HS-27A (cell line): Measurements from ENCODE around the gene GPRIN3.
"Not testable (repeated sequence)": the region's sequence is repeated elsewhere in the genome, so short reads cannot be mapped to it uniquely, and the experiment has no call there.

Experiments
- DNase-seq: peaks from one replicate; pipeline ENCODE4 v3.0.0-alpha.2; 2012; ENCODE audit warnings: low read depth, missing footprints

GPRIN3 gene

DNA sequence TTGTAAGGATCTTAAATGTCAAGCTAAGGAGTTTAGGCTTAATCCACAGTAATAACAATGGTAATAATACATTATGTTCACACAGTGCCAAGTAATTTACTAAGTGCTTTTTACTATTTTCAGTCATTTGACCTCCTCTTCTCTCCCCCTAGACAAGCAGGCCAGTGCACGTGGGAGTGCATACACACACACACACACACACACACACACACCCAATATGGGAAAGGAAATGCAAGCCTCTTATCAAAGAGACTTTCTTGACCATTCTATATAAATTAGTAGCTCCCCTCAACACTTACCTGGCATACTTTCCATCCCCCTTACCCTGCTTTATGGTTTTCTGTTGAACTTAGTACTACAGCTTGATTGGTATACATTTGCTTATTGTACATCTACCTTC lies 3.8 kb upstream of the GPRIN3 start:
- DNase-seq = no peak

DNA sequence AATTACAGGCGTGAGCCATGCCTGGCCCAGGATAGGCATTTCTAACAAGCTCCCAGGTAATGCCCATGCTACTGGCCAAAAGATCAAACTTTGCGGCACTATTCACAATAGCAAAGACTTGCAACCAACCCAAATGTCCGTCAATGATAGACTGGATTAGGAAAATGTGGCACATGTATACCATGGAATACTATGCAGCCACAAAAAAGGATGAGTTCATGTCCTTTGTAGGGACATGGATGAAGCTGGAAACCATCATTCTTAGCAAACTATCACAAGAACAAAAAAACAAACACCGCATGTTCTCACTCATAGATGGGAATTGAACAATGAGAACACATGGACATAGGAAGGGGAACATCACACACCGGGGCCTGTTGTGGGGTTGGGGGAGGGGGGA lies 1.6 kb upstream of the GPRIN3 start:
- DNase-seq = not testable (repeated sequence)

DNA sequence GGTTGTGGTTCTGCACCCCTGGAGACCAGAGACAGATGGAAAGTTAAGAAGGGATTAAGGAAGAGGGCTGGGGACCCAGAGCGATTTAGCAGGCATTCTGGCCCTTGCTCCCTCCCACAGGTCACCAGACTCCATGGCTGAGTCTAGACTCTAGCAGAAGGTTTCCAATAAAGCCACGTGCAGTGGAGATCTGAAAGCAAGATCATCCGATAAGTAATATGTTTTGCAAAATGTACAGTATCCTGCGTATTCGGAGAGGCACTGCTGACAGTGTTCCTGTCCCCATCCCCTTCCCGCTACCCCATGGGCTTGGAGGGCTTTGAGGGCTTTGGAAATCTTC lies 531 bp upstream of the GPRIN3 start:
- DNase-seq = no peak

DNA sequence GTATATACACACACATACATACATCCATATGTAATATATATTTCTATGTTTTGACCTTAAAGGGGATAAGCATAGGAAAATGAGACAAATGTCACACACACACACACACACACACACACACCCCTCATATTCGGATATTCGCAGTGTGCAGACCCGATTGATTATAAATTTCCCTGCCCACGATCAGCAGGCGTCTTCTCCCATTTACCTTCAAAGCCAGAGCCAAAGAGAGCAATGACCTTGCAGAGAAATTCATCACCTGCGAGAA lies 488 bp downstream of the GPRIN3 start:
- no peak for DNase-seq

- DNase-seq = no peak
Observed at GRCh38 chr4:89306486-89307177, 968 bp downstream of the GPRIN3 start.

GRCh38 chr4:89305712-89306437 lies 1.7 kb downstream of the GPRIN3 start:
- no peak for DNase-seq

- no peak for DNase-seq
Observed at GRCh38 chr4:89305028-89305427, 2.6 kb downstream of the GPRIN3 start.

DNA sequence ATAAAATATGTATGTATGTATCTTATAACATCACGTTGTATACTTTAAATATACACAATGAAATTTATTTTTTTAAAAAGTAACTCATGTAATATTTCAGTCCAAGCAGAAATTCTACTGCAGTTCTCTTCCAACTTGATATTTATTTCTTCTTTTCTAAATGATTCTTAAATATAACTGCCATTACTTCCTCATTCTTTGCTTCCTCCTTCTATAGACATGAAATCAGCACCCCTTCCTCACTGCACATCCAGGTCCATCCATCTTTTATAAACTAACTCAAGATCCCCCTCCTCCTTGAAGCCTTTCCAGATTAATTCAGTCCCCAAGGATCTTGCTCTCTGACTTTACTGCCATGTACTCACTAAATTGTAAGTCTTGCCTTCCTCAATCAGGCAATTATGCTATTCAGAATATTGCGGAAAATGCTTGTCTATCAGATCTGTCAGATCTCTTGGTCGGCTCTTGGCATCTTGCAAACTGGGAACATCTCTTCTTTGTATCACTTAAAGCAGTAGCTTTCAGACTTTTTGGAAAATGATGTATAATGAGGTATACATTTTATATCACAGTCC lies 3.7 kb downstream of the GPRIN3 start:
- DNase-seq = no peak

GRCh38 chr4:89303177-89303576 lies 4.4 kb downstream of the GPRIN3 start:
- no peak for DNase-seq

DNA sequence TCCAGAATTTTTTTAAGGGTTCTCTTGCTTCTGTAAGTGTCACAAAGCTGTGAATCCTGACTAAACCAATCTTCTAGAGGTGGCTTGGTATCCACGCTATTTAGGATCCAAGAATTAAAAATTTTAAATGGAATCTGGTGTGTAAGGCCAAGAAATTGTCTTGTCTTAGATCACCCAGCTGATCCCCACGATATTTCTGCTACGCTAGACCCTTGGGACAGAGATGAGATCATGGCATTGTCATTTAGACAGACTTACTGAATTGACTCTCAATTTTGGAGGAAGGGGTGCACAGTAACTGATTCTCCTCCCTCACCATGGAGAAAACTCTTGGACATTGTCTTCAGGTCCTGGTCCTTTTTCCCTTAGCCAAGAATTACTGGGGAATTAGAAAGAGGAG lies 5.7 kb downstream of the GPRIN3 start:
- DNase-seq = no peak

DNA sequence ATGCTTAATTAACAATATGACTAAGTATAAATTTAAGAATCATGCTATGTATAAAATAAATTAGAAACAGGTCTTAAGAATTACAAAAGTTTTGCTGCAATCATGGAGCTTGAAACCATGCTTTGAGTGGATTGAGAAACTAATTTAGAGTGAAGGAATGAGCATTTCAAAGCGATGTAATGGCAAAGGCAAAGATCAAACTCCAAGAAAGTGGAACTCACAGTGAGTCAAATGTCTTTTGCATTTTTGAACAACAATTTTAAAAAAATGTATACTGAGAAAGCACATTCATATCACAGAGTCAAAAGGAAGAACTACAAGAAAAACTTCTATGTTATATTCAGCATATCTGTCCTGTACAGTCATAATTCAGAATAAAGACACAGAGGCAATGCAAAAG lies 6.6 kb downstream of the GPRIN3 start:
- DNase-seq = no peak

DNA sequence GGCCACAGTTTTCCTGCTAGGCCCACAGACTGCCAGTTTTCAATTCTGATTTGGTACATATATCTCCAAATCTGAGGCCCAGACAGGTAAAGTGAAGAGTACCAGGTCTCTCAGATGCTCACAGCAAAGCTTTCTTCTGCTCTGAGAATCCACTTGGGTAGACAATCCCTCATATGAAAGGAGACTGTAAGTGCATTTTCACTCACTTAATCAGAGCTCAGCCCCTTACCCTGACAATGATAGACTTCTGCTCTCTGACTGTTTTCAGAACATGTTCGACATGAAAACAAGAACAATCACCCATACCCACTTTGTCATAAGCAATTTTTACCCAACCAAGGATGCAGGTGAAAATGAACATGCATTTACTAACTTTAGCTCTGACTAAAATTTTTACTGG lies 7.1 kb downstream of the GPRIN3 start:
- DNase-seq = no peak

GRCh38 chr4:89300060-89300459 lies 7.5 kb downstream of the GPRIN3 start:
- DNase-seq = no peak

- no peak for DNase-seq
Observed at GRCh38 chr4:89299153-89299791, 8.3 kb downstream of the GPRIN3 start.

DNA sequence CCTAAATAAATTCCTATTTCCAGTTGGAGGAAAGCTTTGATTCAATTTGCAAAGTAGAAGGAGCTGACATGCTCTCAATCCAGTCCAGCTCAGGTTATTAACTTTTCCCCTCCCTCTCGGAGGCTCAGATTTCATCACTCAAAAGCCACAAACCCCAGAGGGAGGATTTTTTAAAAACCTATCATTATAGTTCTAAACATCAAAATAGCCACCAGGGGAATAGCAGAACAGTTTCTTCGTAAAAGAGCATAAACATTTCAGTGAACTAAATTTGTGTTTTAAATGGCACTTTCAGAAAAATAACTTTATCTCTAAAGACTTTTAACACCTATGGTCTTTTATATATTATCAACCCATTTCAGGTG lies 8.8 kb downstream of the GPRIN3 start:
- no peak for DNase-seq

DNA sequence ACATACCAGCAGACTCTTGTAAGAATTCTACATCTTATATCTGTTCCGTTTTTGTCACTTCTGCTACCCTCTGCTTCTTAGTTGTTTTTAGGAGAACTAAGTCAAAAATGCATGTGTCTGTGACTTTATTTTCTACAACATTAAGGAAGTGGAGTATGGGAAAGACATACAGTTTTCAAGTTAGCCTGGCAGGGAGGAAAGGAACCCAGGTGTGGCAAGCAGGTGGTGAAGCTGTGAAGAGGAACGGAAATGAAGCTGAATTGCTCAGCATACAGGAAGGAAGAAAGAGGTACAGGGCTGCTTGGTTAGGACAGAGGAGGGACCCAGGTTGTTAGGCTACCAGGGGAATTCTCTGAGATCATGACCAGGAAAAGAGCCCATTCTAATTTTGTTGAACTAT lies 9.4 kb downstream of the GPRIN3 start:
- no peak for DNase-seq

- DNase-seq = no peak
Observed at GRCh38 chr4:89296896-89297295, 10.7 kb downstream of the GPRIN3 start.

GRCh38 chr4:89296399-89296798 lies 11.2 kb downstream of the GPRIN3 start:
- no peak for DNase-seq

GRCh38 chr4:89295415-89295927 lies 12.1 kb downstream of the GPRIN3 start:
- no peak for DNase-seq

DNA sequence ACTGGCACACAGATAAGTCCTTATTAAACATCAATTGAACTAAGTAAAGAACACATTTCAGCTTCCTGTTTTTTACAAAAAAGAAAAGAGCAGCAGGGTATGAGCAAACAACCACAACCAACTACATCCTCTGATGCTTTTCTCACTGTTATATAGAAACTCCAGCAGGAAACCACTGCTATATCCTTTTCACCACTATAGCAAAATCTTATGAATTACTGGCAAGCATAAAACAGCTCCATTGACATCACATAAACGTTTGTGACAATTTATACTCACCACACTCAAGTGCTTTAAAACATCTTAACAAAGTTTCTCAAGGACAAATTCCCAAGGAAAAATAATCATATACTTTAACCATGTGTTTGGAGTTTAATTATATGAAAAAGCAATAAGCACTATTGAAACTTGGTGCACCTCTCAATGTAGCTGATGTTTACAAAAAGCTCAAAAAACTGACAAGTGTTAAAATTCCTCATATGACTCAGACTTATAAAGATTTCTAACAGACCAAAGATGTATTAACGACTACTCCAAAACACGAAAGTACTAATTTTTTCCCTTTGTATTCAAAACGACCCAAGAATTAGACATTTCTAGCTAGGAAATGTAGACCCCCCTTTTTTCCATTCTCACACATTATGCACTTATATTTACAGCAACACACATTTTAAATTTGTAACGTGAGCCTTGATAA lies 12.9 kb downstream of the GPRIN3 start:
- no peak for DNase-seq

DNA sequence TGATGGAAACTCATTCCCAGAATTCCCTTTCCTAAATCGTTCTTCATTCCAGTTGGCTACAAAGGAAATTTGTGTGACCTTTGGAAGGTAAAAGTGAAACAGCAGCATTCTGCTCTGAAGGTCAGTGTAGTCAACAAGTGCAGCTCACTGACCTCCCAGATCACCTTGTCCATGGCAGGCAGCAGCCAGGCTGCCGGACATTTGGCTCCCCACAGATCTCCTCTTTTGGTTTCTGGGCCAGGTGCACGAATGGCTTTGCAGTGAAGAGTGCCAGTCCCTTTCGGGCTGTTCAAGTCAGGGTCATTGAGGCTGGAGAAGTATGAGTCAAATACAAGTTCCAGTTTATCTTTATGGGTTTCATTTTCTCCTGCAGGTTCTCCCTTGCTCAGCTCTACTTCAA lies 14.3 kb downstream of the GPRIN3 start:
- DNase-seq = no peak

DNA sequence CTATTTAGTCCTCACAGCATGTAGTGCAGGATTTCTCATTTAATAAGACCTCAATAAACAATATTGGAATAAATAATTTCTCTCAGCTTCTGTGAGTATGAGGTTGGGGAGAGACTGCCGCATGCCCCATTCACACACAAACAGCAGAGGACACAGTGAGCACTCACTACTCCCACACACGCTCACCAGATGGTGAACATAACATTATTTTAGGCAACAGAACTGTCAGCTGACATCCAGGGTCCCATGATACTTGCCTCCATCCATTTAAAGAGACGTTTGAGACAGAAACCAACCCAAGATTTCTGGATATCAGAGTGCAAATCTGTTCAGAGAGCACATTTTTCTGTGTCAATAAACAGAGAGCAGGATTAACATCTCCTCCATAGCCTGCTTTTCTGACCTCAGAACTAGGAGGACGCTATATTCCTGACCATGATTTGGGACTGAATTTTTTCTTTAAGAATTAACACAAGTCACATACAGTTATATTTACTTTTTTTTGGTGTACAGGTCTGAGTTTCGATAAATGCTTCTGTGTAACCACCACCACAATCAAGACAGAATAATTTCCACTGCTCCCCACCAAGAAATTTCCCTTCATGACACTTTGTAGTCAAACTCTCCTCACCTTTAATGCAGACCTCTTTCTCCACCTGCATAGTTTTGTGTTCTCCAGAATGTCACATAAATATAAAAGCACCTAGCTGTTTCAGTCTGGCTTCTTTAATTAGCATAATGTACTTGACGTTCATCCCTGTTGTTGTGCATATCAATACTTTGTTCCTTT lies 16.7 kb downstream of the GPRIN3 start:
- no peak for DNase-seq
